HG03558 (cell line): ENCODE results near the gene PRCC.

Experiments
- ATAC-seq: cut with Tn5 transposase; IDR thresholded peaks from one replicate; pipeline ENCODE4 v1.9.1; 2021; ENCODE audit warnings: moderate number of reproducible peaks; ENCODE audit not compliant: unreplicated experiment; ENCODE audit errors: extremely low read depth

Gene PRCC

DNA sequence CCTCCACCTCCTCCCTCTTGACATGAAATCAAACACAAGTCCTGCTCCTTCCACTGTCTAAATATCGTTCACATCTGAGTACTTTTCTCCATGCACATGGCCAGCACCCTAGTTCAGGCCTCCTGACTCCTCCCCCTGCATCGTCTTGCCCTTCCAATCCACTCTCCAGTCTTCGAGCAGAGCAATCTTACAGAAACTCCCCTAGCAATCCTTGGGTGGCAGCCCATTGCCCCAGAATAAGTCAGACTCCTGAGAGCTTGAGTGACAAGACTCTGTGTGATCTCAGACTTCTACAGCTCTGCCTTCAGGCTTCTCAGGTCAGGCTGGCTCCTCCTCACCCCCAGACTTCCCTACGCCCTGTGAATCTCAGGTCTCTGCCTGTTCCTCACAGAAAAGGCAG lies 43.8 kb downstream of the PRCC start:
- ATAC-seq, result no peak

GRCh38 chr1:156812293-156812990 lies 45.1 kb downstream of the PRCC start:
- ATAC-seq, result no peak

DNA sequence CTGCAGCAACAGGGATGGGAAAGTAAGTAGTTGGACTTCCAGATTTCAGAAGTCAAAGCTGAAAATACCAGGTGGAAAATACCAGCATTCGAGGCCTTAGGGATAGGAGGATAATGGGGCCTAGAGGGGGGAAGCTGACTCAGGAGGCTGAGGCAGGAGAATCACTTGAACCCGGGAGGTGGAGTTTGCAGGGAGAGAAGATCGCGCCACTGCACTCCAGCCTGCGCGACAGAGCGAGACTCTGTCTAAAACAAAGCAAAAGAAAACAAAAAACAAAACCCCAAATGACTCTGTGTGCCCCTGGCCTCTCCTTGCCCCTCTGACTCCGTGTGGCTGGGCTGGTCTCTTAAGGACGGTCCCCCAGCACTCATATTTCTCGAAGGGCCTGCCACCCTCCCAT lies 46.0 kb downstream of the PRCC start:
- ATAC-seq, result no peak

DNA sequence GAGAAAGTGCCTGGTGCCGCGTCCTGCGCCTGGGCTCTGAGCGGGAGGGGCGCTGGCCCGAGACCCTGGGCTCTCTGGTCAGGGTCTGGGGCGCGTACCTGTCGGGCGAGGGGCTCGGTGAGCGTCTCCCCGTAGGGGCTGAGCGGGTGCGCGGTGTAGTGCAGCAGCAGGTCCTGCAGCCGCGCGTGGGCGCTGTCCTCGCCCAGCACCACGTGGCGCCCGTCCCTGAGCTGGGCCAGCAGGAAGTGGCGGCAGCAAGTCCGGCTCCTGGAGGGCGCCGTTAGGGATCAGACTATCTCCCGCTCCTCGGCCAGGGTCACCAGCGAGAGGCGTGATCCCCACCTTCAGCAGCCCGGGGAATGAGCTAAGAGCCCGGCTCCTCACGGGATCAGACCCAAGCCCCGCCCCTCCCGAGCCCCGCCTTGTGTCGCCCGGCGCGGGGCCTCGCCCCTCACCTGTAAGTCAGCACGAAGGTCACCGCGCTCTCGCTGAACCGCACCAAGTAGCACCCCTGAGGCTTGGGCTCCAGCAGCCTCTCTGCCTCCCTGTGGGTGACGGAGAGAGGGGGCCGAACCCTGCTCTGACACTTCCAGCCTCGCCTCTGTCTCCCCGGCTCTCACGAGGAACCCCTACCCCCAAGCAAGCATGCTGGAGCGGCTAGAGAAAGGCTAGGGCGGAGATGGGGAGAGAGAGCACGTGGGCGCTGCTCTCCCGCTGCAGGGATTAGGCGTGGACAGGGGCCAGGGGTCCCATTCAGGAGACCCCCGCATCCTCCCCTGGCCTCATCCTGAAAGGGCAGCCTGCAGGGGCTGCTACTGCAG lies 46.6 kb downstream of the PRCC start:
- ATAC-seq, result no peak

- no peak for ATAC-seq
Measured at GRCh38 chr1:156814571-156815260, 47.4 kb downstream of the PRCC start.

GRCh38 chr1:156815307-156815826 lies 48.0 kb downstream of the PRCC start:
- no peak for ATAC-seq

DNA sequence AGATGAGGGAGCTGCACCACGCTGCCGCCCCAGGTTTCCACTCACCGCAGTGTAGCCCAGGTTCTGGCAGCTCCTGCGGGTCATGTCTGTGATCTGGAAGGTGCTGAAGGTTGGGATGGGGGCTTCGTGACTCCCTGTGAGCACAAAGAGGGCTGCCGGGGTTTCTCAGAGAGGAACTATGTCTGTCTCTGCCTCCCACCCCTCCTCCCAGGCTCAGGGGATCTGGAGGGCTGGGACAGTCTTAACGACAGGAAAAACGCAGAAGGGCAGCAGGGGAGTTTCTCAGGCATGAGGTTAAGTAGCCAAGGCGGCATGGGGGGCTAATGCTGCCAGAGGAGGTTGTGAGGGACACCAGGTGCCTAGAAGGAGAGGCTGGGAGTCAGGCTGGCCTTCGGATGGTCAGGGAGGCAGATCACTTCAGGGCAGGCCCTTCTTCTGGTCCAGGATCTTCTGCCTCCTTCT lies 48.7 kb downstream of the PRCC start:
- no peak for ATAC-seq

- ATAC-seq, result no peak
Measured at GRCh38 chr1:156816561-156817328, 49.4 kb downstream of the PRCC start, which contains the start of gene SH2D2A. Gene SH2D2A (minus strand): TSS chr1:156816848. CDS start chr1:156816708, 140 bp downstream.

DNA sequence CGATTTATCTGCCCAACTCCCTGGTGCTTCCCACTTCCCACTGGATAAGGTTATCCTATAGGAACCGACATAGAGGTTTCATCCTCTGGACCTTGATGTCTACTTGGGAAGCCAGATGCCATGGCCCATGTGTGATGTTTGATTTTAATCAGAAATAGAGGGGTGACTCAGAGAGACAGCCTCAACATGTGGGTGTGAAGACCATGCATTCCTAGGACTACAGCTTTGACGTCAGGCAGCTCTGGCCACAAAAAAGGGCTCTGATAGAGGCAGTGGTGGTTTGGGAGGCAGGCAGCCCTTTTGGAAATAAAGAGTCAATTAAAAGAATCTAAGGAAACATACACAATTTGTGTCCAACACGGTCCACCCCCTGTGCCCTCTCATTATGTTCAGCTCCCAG lies 54.5 kb downstream of the PRCC start:
- ATAC-seq, result no peak

DNA sequence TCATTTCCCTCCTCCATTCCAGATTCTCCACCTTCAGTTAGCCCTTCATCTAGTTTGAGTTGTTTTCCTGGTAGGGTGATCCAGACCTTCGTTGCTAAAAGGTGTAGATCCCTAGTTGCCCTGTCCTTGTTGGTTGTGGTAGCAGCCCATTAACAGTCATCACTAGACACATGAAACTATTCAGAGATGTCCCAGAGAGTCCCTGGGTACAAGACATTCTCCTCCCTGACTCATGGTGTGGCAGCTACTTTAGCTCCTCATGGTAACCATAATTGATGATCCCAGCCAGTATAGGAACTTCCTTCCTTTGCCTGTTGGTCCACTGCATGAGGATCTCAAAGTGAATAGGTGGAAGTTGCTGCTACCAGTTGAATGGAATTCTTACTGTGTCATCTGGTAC lies 55.3 kb downstream of the PRCC start:
- no peak for ATAC-seq

GRCh38 chr1:156823210-156823790 lies 56.0 kb downstream of the PRCC start:
- ATAC-seq, result no peak

DNA sequence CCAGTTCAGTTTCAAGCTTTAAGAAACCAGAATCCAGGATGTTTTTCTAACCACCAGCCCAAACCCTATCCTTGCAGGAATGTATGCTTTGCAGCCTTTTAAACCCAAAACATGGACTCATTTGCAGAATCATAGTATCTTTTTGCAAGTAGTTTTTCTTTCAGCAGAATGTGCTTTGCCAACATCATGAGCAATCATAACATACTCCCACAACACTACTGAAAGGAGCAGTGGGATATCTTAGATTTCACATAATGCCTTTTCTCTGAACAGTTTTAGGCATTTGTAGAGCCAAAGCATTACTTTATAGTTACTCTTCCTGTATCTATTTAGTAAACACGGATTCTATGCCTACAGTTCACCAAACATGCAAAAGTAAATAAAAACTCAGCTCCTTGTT lies 59.3 kb downstream of the PRCC start:
- ATAC-seq, result no peak

DNA sequence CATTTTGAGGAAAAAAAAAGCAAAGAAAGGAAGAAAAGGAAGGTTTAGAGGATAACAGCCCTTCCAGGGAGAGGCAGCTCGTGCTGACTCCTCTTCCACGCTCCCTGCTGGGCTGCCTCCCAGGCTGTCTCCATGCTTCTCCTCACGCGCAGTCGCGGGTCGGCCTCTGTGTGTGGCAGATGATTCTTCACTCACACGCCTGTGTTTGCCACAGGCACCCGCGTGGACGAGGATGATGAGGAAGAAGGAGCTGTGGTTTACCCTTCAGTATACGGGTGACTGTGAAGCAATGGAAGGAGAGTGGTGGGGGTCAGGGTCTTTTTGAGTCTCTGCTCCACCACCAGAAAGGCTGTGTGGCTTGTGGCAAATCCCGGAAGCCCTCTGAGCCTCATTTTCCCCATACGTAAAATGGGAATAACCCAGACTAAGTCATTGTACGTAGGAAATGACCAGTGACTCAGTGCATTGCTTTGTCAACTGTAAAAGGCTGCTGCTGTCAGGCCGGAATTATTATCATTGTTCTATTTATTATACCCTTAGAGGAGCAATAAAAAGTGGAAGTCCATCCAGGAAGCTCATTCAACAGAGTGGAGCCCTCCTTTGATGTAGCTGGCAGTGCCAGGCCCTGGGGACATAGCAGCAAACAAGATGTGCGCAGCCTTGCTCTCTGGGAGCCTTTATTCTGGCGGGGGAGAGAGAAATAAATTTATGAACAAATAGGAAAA lies 61.2 kb downstream of the PRCC start:
- ATAC-seq, result no peak

DNA sequence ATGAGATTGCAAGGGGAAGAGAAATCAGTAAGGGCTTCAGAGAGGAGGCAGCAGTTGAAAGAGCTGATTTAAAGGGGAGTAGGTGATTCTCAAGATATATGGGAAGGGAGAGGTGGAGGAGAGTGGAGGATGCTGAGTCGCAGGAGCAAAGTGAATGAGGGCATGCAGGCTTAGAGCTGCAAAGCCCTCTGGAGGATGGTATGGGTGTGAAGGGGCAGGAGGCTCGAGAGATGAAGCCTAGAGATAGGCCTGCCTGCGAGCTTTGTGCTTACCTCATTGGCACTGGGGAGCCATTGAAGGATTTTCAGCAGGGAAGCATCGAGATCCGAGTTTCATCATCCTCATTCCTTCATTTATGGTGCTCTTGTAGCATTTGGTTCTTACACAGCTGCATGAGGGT lies 65.1 kb downstream of the PRCC start:
- no peak for ATAC-seq

DNA sequence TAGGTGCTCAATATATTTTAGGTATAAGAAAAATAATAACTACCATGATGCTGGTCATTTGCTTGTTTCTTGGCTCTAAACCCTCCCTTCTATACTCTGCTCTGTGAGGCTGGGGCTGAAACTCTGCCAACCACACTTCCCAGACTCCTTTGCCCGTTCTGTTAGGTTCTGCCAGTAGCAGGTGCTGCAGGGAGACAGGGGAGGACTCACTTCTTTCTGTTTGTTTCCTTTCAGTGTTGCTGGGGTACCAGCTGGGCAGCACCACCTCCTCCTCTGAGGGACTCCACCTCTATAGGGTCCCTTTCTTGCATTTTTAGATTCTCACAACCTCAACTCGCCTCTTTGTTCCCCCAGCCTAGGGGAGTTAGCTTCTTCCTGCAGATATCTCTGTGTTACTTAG lies 66.3 kb downstream of the PRCC start:
- ATAC-seq, result no peak

DNA sequence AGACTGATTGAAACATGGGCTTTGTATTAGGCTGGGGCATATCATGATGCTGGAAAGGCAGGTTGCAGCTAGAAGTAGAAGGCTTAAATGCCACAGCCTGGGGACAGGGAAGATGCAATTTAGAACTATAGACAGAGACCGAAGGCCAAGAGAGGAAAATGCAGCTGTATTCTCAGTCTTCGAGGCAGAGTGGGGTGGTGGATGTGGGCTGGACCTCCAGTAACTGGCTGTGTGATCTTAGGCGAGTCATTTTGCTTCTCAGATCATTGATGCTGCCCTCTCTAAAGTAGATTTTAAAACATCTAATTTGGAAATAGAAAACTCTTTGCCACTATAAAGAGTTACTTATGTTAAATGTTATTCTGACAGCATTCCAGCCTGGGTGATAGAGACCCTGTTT lies 67.0 kb downstream of the PRCC start:
- ATAC-seq, result no peak

GRCh38 chr1:156836041-156836654 lies 68.8 kb downstream of the PRCC start:
- ATAC-seq, result no peak

DNA sequence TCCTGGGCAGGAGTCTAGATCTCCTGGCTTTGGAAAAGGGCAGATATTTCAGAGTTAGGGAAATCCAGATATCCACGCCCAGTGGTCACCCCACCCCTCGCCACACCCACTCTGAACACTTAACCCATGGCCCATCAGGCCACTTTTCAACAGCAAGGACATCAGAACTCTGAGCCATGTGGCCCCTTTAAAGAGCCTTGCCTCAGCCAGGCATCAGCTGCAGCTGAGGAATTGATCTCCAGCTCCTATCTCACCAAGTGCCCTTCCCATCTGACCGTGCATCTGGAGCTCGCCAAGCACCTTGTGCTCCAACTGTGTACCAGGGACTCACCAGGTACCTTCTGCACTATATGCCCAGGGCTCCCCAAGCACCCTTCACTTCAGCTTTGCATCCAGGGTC lies 69.6 kb downstream of the PRCC start:
- no peak for ATAC-seq

DNA sequence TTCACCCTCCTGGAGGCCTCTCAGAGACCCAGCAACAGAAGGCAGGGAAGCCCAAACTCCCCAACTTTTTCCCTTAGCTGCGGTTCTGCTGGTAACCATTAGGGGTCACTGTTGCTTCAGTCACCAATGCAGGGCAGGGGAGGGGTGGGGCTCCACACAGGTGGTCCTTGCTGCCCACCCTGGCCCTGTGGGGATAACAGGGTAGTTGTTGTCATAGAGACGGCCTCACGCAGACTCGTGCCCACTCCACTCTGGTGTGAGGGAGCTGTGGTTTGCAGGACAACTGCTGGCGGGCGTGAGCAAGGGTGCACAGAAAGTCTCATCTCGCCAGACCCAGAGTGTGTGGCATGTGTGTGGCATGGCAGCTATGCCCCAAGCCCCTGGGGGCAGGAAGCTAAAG lies 71.6 kb downstream of the PRCC start:
- ATAC-seq, result no peak
